GM12892 (cell line): ENCODE measurements around the gene HNRNPL.
A peak's percentile ranks its signal among the peaks of the same experiment; 100 is the strongest.
"Not testable (repeated sequence)": the region's sequence is repeated elsewhere in the genome, so short reads cannot be mapped to it uniquely, and the experiment has no call there.

Experiments
- DNase-seq: peaks from one replicate; pipeline ENCODE4 v3.0.0; 2011; ENCODE audit not compliant: insufficient read length
- FAIRE-seq: peaks from 2 replicates; lab custom pipeline; 2011; peaks lifted over from hg19 to GRCh38; lab: Jason Lieb, UNC
- POLR2A ChIP-seq: IDR thresholded peaks from 2 replicates; pipeline ENCODE4 v1.6.1; 2011; ENCODE audit warnings: low read depth, low read length, control low read depth
- POLR2AphosphoS5 ChIP-seq: IDR thresholded peaks from 2 replicates; pipeline ENCODE4 v1.6.1; 2011; ENCODE audit warnings: low read depth, low read length, control low read depth
- TAF1 ChIP-seq: IDR thresholded peaks from 2 replicates; pipeline ENCODE4 v1.6.1; 2011; ENCODE audit warnings: low read depth, mild to moderate bottlenecking, control low read depth, low read length, borderline replicate concordance

HNRNPL gene

GRCh38 chr19:38867171-38867780, 17.5 kb upstream of the HNRNPL start:
- TF ChIP-seq TAF1 (no peak), POLR2A (no peak), POLR2AphosphoS5 (no peak)
- FAIRE-seq, result no peak
- no peak for DNase-seq

- no peak for TF ChIP-seq POLR2A
- no peak for TF ChIP-seq TAF1
- TF ChIP-seq POLR2AphosphoS5, result no peak
- no peak for FAIRE-seq
- no peak for DNase-seq
These were observed 12.7 kb upstream of the HNRNPL start for GRCh38 chr19:38862321-38863059.

GRCh38 chr19:38861368-38861767, 11.6 kb upstream of the HNRNPL start:
- FAIRE-seq (no peak), DNase-seq (no peak)
- TF ChIP-seq TAF1 (no peak), POLR2AphosphoS5 (no peak), POLR2A (no peak)

GRCh38 chr19:38859631-38860204, 9.9 kb upstream of the HNRNPL start:
- not testable (repeated sequence) for FAIRE-seq, DNase-seq

GRCh38 chr19:38856813-38857212, 7.0 kb upstream of the HNRNPL start:
- no peak for DNase-seq
- no peak for FAIRE-seq
- TF ChIP-seq POLR2A (no peak), POLR2AphosphoS5 (no peak), TAF1 (no peak)

- not testable (repeated sequence) for DNase-seq, FAIRE-seq
These were observed 6.0 kb upstream of the HNRNPL start for GRCh38 chr19:38855751-38856150.

GRCh38 chr19:38854961-38855360, 5.2 kb upstream of the HNRNPL start:
- FAIRE-seq, DNase-seq: not testable (repeated sequence)

GRCh38 chr19:38853214-38853613, 3.4 kb upstream of the HNRNPL start:
- FAIRE-seq (no peak), DNase-seq (no peak)
- TF ChIP-seq TAF1, result no peak

GRCh38 chr19:38852231-38853044, 2.7 kb upstream of the HNRNPL start:
- FAIRE-seq (peak; percentile 90), DNase-seq (no peak)
- TF ChIP-seq POLR2A (peak; percentile 60), POLR2AphosphoS5 (peak; percentile 78), TAF1 (peak; percentile 44; the same call in 1 of the 2 replicates)

GRCh38 chr19:38851622-38852230, 1.9 kb upstream of the HNRNPL start:
- DNase-seq (peak; percentile 75), FAIRE-seq (peak; percentile 97)
- 0 out of 2 replicates have a peak, but pooled peaks have one; percentile 5 for TF ChIP-seq TAF1
- TF ChIP-seq POLR2AphosphoS5, result 0 out of 2 replicates have a peak, but pooled peaks have one; percentile 40
- TF ChIP-seq POLR2A, result peak; percentile 32; the same call in 1 of the 2 replicates

- TF ChIP-seq POLR2A (peak; percentile 22; the same call in 1 of the 2 replicates), POLR2AphosphoS5 (no peak; the same call in 1 of the 2 replicates)
- no peak for FAIRE-seq
- DNase-seq, result no peak
These were observed 1.3 kb upstream of the HNRNPL start for GRCh38 chr19:38850976-38851621.
